Measurements from ENCODE around the gene TWNK. TPM values are rescaled to one million over a fixed set of nuclear protein-coding genes. Genes with fewer than 3 reads are reported as not detected.

Gene TWNK
- total RNA-seq, 1 donor from 2014 or later, result 5.4 TPM

DNA sequence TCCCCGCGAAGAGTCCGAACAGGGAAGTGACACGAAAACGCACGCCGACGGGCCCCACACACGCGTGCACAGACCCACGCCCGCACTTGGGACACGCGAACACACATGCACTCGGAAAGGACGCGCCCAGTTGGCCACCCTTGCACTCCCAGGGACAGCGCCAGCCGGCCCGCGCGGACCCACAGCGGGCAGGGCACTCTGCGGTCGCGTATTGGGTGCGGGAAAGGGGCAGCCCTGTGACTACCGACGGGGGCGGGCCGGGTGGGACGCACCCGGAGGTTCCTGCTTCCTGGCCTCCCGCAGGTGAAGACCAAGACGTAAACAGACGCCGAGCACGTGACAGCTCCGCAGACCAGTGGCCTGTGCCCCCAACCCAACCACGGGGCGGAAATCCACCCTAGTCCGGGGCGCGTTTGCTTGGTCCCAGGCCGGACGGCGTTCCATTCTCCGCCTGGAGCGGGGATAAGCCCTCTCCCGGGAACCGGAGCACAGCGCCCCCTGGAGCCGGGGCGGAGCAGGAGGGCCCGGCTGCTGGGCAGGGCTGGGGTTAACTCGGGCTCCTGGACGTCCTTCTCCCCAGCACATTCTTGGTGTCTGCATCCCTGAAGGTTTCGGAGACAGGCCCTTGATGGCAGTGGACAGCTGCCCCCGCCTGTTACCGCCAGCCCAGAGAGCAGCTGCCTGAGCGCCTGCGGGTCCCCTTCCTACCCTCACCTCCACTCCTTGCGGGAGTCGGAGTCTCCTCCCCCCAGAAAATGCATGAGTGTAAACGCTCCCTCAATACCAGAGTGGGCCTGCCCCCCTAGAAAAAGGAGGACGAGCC lies 10.2 kb downstream of the TWNK start:
- Mint-ChIP-seq H3K27me3 (ENCODE audit: low read depth) (no peaks in the 10 kb centered on the region), H3K36me3 (ENCODE audit: low read depth) (no peaks in the 10 kb centered on the region), H3K4me1 (ENCODE audit: low read depth) (peaks cover 33% of the 10 kb centered on the region), H3K4me3 (ENCODE audit: unreplicated experiment) (peak overlapping the region; percentile 71), H3K27ac (ENCODE audit: unreplicated experiment) (peak overlapping the region; percentile 94), H3K9me3 (ENCODE audit: low read depth) (no peaks in the 10 kb centered on the region)
- peak; percentile 100 for TF ChIP-seq CTCF (IDR thresholded peaks at IDR 0.05)
- DNase-seq (ENCODE audit: low spot score), result peak; percentile 95

DNA sequence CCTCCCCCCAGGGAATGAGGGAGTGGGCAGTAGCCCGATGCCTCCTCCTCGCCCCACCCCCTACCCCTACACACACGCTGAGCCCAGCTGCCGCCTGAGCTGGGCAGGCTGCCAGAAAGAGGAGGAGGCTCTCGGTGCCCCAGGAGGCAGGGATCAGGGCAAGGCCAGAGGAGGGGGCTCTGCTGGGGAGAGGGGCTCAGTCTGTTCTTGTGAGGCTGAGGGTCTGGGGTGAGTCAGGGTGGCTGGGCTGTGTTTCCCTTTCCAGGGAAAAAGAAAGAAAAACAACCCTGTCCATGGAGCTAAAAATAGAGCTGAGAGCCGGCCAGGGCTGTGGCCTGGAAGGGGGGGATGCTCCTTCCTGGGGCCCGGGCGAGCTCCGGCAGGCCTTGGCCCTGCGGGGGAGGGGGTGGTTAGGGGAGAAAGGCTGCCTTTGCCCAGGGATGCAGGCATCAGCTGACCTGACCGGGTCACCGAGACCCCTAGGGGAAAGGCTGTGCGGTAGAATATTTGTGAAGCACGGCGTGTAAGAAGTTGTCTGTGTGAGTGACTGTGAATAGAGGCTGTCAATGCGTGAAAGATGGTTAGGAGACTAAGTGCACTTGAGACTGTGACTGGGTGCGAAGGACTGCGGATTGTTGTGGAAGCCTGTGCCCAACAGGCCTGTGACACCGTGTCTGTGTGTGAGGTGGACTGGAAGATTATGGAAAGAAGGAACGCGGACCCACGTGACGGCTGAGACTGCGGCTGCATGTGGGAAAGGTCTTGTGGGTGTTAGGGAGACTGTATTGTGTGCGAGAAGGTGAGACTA lies 11.0 kb downstream of the TWNK start:
- Mint-ChIP-seq H3K27me3 (ENCODE audit: low read depth) (no peaks in the 10 kb centered on the region), H3K4me3 (ENCODE audit: unreplicated experiment) (peak overlapping the region; percentile 71), H3K36me3 (ENCODE audit: low read depth) (no peaks in the 10 kb centered on the region), H3K27ac (ENCODE audit: unreplicated experiment) (peak overlapping the region; percentile 94), H3K4me1 (ENCODE audit: low read depth) (peaks cover 39% of the 10 kb centered on the region), H3K9me3 (ENCODE audit: low read depth) (no peaks in the 10 kb centered on the region)
- DNase-seq (ENCODE audit: low spot score), result peak; percentile 72
- no peak for TF ChIP-seq CTCF (IDR thresholded peaks at IDR 0.05)

DNA sequence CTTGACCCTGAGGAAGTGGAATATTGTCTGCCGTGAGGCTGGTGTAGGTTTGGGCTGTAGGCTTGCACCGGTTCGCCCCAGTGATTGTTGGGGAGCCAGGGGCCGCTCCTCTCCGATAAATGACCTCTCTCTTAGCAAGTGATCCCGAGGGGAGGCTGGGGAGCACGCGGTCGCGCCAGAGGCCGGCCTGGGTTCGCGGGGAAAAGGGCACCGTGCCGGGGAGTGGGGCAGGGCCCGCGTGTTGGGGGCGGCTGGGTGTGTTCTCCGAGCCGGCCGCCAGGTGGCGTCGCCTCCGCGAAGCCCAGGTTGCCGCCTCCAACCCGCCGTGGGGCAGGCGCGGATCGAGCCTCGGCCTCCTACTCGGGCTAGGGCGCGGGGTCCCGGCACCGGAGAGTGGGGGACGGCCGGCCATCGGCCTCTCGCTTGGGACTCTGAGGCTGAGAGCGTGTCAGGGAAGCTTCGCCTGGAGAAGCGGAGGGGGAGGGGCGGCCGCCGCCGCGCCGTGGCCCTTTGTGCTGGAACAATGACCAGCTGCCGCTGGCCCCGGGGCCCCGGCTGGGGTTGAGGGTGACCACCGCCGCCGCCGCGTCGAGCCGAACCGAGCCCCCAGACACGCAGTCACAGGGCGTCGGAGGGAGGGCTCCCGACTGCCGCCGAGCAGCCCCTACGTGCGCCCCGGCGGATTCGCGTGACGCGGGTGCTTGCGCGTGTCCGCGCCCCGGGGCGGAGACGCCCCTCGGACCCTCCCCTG lies 11.8 kb downstream of the TWNK start:
- no peaks in the 10 kb centered on the region for H3K27me3 Mint-ChIP-seq (ENCODE audit: low read depth)
- no peaks in the 10 kb centered on the region for H3K9me3 Mint-ChIP-seq (ENCODE audit: low read depth)
- H3K4me3 Mint-ChIP-seq (ENCODE audit: unreplicated experiment), result peak overlapping the region; percentile 71
- H3K27ac Mint-ChIP-seq (ENCODE audit: unreplicated experiment), result peak overlapping the region; percentile 94
- peaks cover 39% of the 10 kb centered on the region for H3K4me1 Mint-ChIP-seq (ENCODE audit: low read depth)
- peaks cover 1% of the 10 kb centered on the region for H3K36me3 Mint-ChIP-seq (ENCODE audit: low read depth)
- peak; percentile 92 for DNase-seq (ENCODE audit: low spot score)
- TF ChIP-seq CTCF (IDR thresholded peaks at IDR 0.05), result peak; percentile 99

- Mint-ChIP-seq H3K9me3 (ENCODE audit: low read depth) (no peaks in the 10 kb centered on the region), H3K27ac (ENCODE audit: unreplicated experiment) (peak within 1 kb of the TSS; percentile 94), H3K27me3 (ENCODE audit: low read depth) (no peaks in the 10 kb centered on the region), H3K4me1 (ENCODE audit: low read depth) (peaks cover 39% of the 10 kb centered on the region), H3K36me3 (ENCODE audit: low read depth) (peaks cover 1% of the 10 kb centered on the region), H3K4me3 (ENCODE audit: unreplicated experiment) (peak within 1 kb of the TSS; percentile 95)
- TF ChIP-seq CTCF (IDR thresholded peaks at IDR 0.05), result no peak
- DNase-seq (ENCODE audit: low spot score), result no peak
These were observed 12.4 kb downstream of the TWNK start, which contains the start of gene LZTS2 for GRCh38 chr10:100999742-101000126. LZTS2 (plus strand) TSS chr10:100999808; CDS start chr10:101002539, 2,731 bp downstream.

Data from chondrocyte (in vitro differentiated cells).